DMS 273 (cell line): ENCODE data around the gene BUD31.
"Not testable (repeated sequence)": the region's sequence is repeated elsewhere in the genome, so short reads cannot be mapped to it uniquely, and the experiment has no call there.

ENCODE experiments used
- DNase-seq: peaks from one replicate; lab custom pipeline; 2025; ENCODE audit not compliant: unreplicated experiment; lab: John Stamatoyannopoulos, UW

Gene BUD31

GRCh38 chr7:99380032-99380822 is 28.5 kb upstream of the BUD31 start:
- DNase-seq: no peak

GRCh38 chr7:99380823-99381663 is 27.7 kb upstream of the BUD31 start:
- DNase-seq: no peak

- DNase-seq: peak; percentile 25
These were observed 27.1 kb upstream of the BUD31 start for GRCh38 chr7:99381664-99382075.

- no peak for DNase-seq
These were observed 25.6 kb upstream of the BUD31 start for GRCh38 chr7:99383203-99383602.

GRCh38 chr7:99383791-99384370 is 24.9 kb upstream of the BUD31 start:
- DNase-seq: no peak

- no peak for DNase-seq
These were observed 24.2 kb upstream of the BUD31 start for GRCh38 chr7:99384523-99384922.

GRCh38 chr7:99385564-99385963 is 23.2 kb upstream of the BUD31 start:
- no peak for DNase-seq

- DNase-seq: peak; percentile 71
These were observed 22.1 kb upstream of the BUD31 start for GRCh38 chr7:99386584-99387238.

GRCh38 chr7:99387239-99387635 is 21.5 kb upstream of the BUD31 start:
- DNase-seq: not testable (repeated sequence)

GRCh38 chr7:99387912-99388311 is 20.9 kb upstream of the BUD31 start:
- DNase-seq: no peak

- no peak for DNase-seq
These were observed 19.0 kb upstream of the BUD31 start for GRCh38 chr7:99389772-99390171.

- DNase-seq: peak; percentile 26
These were observed 17.7 kb upstream of the BUD31 start for GRCh38 chr7:99390941-99391602.

GRCh38 chr7:99392046-99392445 is 16.7 kb upstream of the BUD31 start:
- DNase-seq: no peak

GRCh38 chr7:99392659-99393354 is 16.0 kb upstream of the BUD31 start:
- DNase-seq: peak; percentile 93

GRCh38 chr7:99393355-99394187 is 15.2 kb upstream of the BUD31 start:
- peak; percentile 74 for DNase-seq

GRCh38 chr7:99394188-99394502 is 14.6 kb upstream of the BUD31 start:
- no peak for DNase-seq

GRCh38 chr7:99395616-99396327 is 13.0 kb upstream of the BUD31 start:
- DNase-seq: peak; percentile 30

- DNase-seq: no peak
These were observed 12.1 kb upstream of the BUD31 start for GRCh38 chr7:99396418-99397296.
